ENCODE measurements around the gene MITF.
A peak's percentile ranks its signal among the peaks of the same experiment; 100 is the strongest.

The MITF gene

DNA sequence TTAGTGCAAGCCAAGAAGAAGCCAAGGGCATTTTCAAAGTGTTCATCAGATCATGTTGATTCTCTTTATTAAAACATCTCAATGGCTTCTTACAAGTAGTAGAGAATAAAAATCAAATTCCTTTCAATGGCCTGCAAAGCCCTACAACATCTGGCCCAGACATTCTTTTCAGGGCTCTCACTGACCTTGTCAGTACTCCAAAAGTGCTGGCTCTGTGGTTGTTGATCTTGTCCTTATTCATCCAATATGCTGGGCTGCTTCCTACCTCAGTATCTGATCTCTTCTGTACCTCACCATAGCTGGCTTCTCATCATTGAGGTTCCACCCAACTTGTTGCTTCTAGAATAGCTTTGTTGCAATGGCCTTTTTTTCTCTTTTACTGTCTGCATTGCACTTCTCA lies 186.2 kb downstream of the MITF start:
- DNase-seq = no peak

DNA sequence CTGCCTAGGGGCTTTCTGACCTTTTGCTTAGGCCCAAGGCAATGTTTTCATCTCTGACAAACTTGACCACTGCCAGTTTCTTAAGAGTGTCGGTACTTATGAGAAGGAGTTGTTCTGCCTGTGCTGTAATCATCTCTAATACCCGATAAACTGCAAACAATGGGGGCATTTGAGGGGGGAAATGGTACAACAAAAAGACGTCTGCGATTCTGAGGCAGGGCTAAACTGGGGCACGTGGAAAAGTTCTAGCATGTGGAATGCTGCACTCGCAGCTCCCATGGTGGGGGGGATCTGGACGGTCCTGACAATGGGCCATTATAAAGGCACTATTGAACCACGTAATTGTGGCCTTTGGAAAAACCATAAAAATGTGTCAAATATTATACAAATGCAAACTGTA lies 187.1 kb downstream of the MITF start:
- no peak for DNase-seq

GRCh38 chr3:69927571-69927970 lies 188.3 kb downstream of the MITF start:
- DNase-seq = no peak

- no peak for DNase-seq
These were observed 189.8 kb downstream of the MITF start for GRCh38 chr3:69929019-69929418.

- DNase-seq = no peak
These were observed 191.3 kb downstream of the MITF start for GRCh38 chr3:69930564-69930963.

DNA sequence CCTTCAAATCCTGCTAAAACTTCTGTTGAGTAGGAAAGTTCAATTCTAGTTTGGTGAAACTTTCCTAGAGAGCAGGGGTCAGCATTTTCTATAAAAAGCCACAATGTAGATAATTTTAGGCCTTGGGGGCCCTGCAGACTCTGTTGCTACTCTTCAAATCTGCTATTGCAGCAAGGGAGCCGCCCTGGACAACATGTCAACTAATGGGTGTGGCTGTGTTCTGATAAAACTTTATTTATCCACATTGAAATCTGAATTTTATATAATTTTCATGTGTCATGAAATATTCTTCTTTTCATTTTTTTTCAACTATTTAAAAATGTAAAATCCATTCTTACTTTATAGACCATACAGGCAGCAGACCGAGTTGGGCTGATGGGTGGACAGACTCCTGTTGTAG lies 192.8 kb downstream of the MITF start:
- DNase-seq = no peak

DNA sequence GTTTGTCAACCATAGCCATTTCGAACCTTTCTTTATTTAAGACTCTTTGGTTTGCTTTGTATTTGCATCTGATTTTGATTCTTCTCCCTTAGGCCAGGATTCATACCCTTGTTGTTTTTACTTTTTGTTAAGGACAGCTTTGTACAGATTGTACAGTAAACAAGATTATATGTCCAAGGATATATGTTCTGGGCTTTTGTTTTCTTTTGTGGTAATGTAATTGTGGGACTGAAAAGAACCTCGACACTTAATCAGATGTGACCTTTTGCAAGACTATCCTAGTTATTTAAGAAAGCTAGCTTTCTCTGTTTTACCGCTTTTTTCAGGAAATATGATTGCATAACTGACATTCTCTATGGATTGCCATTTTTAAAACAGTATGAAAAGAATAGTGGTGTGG lies 193.2 kb downstream of the MITF start:
- DNase-seq = no peak

DNA sequence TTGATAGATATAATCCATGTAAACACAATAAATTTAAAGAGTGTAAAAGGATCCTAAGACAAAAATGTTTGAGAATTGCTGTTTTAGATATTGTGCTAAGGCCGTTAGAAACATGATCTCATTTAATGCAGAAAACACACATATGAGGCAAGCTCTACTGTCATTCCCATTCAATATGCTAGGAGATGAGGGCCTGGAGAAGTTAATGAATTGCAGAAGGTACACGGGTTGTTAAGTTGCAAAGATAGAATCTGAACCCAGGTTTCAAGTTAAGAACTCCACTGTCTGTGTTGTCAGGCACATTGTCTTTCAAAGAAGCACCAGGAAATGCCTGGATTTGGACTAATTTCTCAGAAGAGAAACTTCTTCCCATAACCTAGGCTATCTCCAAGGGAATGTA lies 195.1 kb downstream of the MITF start:
- DNase-seq = no peak

- DNase-seq = no peak
These were observed 197.0 kb downstream of the MITF start for GRCh38 chr3:69936266-69936665.

DNA sequence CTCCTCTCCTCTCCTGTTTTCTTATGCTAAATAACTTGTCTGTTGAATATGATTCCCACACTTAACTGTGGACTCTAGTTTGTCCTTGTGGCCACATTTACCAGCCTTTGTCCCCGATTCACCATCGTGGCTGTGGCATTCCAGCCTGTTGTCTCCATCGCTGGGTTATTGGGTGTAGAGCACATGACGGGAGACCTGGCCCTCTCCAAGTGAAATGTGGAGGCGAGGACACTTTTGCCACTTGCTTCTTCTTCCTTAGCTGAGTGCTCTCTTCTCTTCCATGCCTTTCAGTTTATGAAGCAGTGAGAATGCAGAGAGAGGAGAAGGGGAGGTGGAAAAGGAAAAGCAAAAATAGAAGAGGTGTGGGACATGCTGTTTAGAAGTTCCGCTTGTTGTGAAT lies 198.8 kb downstream of the MITF start:
- DNase-seq = no peak

- DNase-seq = no peak
These were observed 199.7 kb downstream of the MITF start for GRCh38 chr3:69938931-69939330.

DNA sequence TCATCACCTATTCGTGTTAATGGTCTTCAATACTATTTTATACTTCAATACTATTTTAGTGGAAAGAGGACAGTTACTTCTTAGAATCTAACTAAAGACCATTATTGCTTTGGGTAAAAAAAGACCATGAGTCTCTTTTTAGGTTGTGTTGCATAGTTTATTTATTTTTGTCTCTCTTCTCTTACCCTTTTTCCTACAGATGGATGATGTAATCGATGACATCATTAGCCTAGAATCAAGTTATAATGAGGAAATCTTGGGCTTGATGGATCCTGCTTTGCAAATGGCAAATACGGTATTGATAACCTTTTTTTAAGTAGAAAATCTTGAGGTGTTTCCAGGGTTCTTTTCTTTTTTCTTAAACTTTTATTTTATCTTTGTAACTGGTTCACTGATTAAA lies 201.8 kb downstream of the MITF start:
- DNase-seq = no peak

DNA sequence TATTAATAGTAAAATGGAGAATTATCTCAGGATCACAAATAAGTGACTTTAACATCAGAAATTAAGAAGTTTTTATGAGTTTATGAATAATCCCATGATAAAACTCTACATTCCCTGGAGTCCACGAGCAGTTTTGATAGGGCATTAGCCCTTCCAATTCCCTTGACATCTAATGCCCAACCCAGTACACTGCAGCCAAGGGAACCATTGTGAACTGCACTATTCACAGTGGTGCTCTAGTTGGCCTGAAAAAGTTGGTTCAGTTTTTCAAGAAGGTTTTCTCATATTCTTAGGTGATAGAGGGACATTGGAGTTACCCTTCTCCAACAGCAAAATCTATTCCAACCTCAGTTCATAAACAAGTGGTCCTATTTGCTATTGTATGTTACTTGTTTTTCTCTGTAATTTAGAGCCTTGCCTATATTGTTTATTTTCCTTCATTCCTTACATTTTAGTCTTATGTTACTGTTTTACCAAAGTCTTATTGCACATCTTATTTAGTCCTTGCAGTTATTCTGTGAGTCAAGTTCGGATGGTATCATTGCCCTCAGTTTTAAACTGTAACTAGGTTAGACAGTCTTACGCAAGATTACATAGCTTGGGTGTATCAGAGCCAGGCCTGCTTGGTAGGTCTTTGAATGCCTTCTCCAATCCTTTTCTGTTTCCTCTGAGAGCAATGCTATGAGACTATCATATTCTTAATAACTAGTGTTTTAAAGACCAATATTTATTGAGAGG lies 202.3 kb downstream of the MITF start:
- no peak for DNase-seq

DNA sequence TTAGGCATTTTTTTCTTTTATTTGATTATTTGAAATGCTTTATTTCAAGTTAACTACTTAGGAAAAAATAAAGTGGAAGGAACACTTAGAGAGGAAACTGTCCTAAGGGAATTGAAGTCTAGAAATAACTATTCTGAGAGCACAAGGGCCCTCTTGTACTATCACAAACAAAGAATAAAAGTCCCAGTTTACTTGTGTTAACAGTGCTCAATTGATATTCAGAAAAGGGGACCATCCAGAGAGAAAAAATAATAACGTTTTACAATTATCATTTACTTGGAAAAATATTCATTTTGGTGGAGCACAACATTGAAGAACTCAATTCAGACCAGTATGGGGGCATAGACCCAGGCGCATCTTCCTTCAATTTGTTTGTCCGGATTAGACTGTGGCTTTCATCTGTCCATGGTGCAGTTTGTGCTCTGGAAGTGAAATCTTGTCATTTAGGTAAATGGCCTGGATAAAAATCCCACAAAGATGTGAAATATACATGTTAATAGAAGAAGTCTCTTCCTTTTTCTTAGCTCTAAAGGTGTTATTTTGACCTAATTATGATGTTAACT lies 205.7 kb downstream of the MITF start:
- DNase-seq = no peak

GRCh38 chr3:69948246-69948862 lies 209.1 kb downstream of the MITF start:
- DNase-seq = peak; percentile 19

DNA sequence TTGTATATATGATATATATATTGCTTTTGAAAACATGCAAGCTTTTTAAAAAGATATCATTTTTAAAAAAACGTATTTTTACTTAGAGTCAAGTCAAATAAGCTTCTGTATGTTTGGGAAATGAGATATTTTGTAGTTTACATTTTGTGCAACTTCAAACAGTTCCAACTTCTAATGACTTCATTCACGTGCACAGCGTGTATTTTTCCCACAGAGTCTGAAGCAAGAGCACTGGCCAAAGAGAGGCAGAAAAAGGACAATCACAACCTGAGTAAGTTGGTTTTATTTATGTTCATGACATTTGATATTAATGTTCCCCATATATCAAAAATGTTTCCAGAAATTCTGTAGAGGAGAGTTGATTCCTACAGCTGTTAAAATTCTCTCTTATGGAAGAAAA lies 212.4 kb downstream of the MITF start:
- DNase-seq = no peak

GRCh38 chr3:69959581-69959980 lies 220.3 kb downstream of the MITF start:
- no peak for DNase-seq

- no peak for DNase-seq
These were observed 222.6 kb downstream of the MITF start for GRCh38 chr3:69961706-69962439.

- DNase-seq = no peak
These were observed 224.4 kb downstream of the MITF start for GRCh38 chr3:69963643-69964042.

DNA sequence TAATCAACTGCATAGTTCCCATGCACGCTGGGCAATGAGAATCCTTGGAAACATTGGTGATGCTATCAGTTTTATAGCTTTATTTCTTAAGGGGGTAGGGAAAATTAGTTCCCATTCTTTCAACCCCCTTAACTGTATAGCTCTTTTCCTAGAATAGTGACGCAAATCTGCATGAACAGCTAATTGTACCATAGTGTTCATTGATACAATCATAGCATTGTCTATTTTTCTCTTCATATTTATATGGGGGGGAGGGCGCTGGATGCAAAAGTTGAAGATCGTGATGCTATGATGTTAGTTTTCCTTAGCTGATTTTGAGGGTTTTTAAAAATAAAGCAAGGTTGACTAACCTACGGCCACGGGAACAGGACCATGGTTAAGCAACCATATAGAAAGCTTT lies 227.9 kb downstream of the MITF start:
- no peak for DNase-seq

DNA sequence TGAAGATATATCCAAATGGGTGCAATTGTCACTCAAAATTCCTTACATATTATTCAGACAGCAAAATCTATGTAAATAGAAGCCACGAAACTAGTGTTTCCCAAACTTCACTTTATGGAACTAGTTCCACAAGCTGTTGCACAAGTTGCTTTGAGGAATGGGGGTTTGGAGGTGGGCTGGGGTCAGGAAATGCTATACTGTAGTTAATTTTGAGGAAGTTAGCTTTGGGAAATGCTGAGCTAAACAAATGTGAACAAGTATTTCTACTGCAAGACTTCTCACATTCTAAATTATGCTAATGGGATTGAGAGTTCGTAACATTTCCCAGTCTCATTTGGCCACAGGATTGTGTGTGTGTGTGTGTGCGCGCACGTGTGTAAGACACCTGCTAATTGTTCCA lies 231.6 kb downstream of the MITF start:
- no peak for DNase-seq

- DNase-seq = no peak
These were observed 233.4 kb downstream of the MITF start for GRCh38 chr3:69972672-69973071.

- DNase-seq = no peak
These were observed 236.8 kb downstream of the MITF start for GRCh38 chr3:69976021-69976420.

All from activated CD4-positive, alpha-beta T cell treated with anti-CD3 and anti-CD28 coated beads, Interleukin-2, Interleukin-6, amounts not matched to agents 100 ng/mL and 50 ng/mL, durations not matched to agents 16 hours and 8 hours (primary cell).